HL-60 (cell line): ENCODE data around the gene GJC3.

Experiments used
- DNase-seq, 2 experiments: peaks; one replicate each; pipeline ENCODE4 v3.0.0-alpha.2; 2010 to 2020; ENCODE audit warnings: low read depth in 1 of 2, low spot score in 1 of 2
- H3K27ac ChIP-seq: fragments of 250-450 bp; sonication (Bioruptor Pico); replicated peaks from 2 replicates; pipeline ENCODE4 v1.5.1; 2020; ENCODE audit warnings: mild to moderate bottlenecking, moderate library complexity
- H3K27me3 ChIP-seq: fragments of 250-450 bp; sonication (Bioruptor Pico); 2 replicates; pipeline ENCODE4 v1.5.1; 2021; ENCODE audit warnings: mild to moderate bottlenecking, moderate library complexity; ENCODE audit not compliant: insufficient read depth, poor library complexity, severe bottlenecking
- H3K4me3 ChIP-seq: replicated peaks from 2 replicates; pipeline ENCODE4 v1.5.1; 2011; ENCODE audit warnings: mild to moderate bottlenecking, control low read depth, low read length; ENCODE audit not compliant: insufficient read depth
- CTCF ChIP-seq: IDR thresholded peaks from one replicate; pipeline ENCODE4 v1.5.1; 2011; ENCODE audit warnings: low read length, control low read depth, inconsistent platforms; ENCODE audit not compliant: insufficient read depth
- GABPA ChIP-seq: IDR thresholded peaks from 2 replicates; pipeline ENCODE4 v1.6.1; 2012; ENCODE audit warnings: low read depth
- POLR2AphosphoS5 ChIP-seq: IDR thresholded peaks from 2 replicates; pipeline ENCODE4 v1.6.1; 2012; ENCODE audit warnings: low read depth
- REST ChIP-seq: IDR thresholded peaks from 2 replicates; pipeline ENCODE4 v1.6.1; 2012; ENCODE audit warnings: low read depth; ENCODE audit not compliant: insufficient replicate concordance
- SPI1 ChIP-seq: IDR thresholded peaks from 2 replicates; pipeline ENCODE4 v1.6.1; 2012; ENCODE audit warnings: low read depth, mild to moderate bottlenecking, borderline replicate concordance

Gene GJC3

DNA sequence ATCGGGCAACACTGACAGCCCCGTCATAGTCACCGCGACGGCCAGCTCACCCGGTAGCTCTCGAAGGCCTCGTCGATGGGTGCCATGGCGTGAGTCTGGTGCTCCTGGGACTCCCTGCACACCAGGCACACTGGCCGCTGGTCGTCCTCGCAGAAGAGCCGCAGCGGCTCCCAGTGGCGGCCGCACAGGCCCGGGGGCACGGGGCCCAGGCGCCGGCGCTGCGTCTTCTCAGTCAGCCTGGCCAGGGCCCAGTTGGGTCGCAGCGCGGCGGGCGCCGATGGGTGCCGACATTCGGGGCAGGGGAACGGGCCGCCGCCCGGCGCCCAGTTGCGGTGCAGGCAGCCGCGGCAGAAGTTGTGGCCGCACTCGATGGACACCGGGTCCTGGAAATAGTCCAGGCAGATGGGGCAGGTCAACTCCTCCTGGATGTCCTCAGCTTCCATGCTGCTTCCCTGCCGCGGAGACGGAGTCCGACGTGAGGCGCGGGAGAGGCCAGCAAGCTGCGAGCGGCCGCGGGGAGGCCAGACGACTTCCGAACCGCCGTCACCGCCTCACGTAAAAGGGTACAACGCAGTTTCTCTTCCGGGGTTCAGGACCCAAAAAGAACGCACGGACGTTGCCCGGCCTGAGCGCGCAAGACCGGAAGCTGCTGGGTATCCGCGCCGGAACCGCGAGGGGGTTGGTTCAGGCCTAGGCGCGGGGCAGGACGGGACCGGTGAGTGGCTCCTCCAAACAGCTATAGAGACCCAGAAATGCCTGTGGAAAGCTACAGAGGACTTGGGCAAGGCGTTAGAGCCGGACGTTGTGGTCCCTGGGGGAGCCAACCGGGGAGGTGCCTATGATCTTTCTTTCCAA is 10.2 kb downstream of the GJC3 start, which contains the start of gene TRIM4:
Gene TRIM4, minus strand, starts transcription at position 572 of the 855 bp plus-strand sequence. Its CDS starts 129 bp downstream, at position 443.
- DNase-seq, result peak; percentile 90 to 95
- Histone ChIP-seq H3K4me3 (peak within 1 kb of the TSS; percentile 87), H3K27ac (peak within 1 kb of the TSS; percentile 86), H3K27me3 (no peaks in the 10 kb centered on the region)
- TF ChIP-seq REST (no peak), GABPA (peak; percentile 87), CTCF (no peak), SPI1 (no peak), POLR2AphosphoS5 (peak; percentile 93; the same call in 1 of the 2 replicates)

- no peak for DNase-seq
- H3K27ac ChIP-seq, result no peak overlapping the region
- TF ChIP-seq SPI1 (no peak), REST (no peak), CTCF (no peak), POLR2AphosphoS5 (no peak), GABPA (no peak)
- no peak overlapping the region for H3K4me3 ChIP-seq
- no peaks in the 10 kb centered on the region for H3K27me3 ChIP-seq
These were observed 18.4 kb downstream of the GJC3 start for GRCh38 chr7:99910976-99911375.

DNA sequence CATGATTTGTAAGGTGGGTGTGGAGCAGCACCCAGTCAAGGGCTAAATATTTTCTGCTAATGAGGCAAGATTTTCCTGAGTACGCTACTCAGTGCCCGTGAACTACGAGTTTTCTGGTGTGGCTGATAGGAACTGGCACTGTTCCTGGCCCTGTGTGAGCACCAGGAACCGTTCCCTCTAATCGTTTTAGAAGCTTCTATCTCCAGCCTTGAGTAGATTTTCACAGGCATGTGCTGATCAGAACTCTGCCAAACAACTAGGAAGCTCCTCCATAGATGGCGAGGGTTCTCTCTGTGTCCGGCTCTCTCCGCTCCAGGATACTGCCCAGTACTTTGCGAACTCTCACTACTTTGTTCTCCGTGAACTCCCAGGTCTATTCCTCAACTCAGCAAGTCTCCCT is 27.8 kb downstream of the GJC3 start:
- no peak overlapping the region for H3K4me3 ChIP-seq
- no peak for DNase-seq
- TF ChIP-seq CTCF (no peak), REST (no peak), SPI1 (no peak), POLR2AphosphoS5 (no peak), GABPA (no peak)
- H3K27me3 ChIP-seq, result no peaks in the 10 kb centered on the region
- no peak overlapping the region for H3K27ac ChIP-seq
